K562 (cell line): ENCODE results near the gene ADM. TPM values are rescaled to one million over a fixed set of nuclear protein-coding genes. Genes with fewer than 3 reads are reported as not detected.

Source experiments
- EZH2 ChIP-seq: IDR thresholded peaks from 2 replicates; pipeline ENCODE4 v1.6.1; 2012; ENCODE audit warnings: low read depth, mild to moderate bottlenecking, inconsistent platforms, low read length, borderline replicate concordance
- HMGXB4 ChIP-seq: sonication (generic); formaldehyde crosslinking; IDR thresholded peaks from 2 replicates; pipeline ENCODE4 v1.8.1; 2023; ENCODE audit warnings: mild to moderate bottlenecking, missing genetic modification reagents
- MITF ChIP-seq: IDR thresholded peaks from 2 replicates; pipeline ENCODE4 v1.6.1; 2014; ENCODE audit warnings: antibody characterized with exemption
- PREB ChIP-seq: sonication (generic); formaldehyde crosslinking; IDR thresholded peaks from 2 replicates; pipeline ENCODE4 v1.8.1; 2023; ENCODE audit warnings: mild to moderate bottlenecking, missing genetic modification reagents
- SIN3B ChIP-seq: fragments of 450-650 bp; IDR thresholded peaks from 2 replicates; pipeline ENCODE4 v1.6.1; 2017; ENCODE audit warnings: low read depth, mild to moderate bottlenecking, moderate library complexity
- TRIM24 ChIP-seq, 2 experiments: fragments of 450-650 bp; IDR thresholded peaks; 2 replicates each; pipeline ENCODE4 v1.6.1; 2016
- ZC3H8 ChIP-seq: fragments of 450-650 bp; IDR thresholded peaks from 2 replicates; pipeline ENCODE4 v1.6.1; 2017
- ZNF217 ChIP-seq: sonication (generic); formaldehyde crosslinking; IDR thresholded peaks from 2 replicates; pipeline ENCODE4 v1.8.0; 2022; ENCODE audit warnings: mild to moderate bottlenecking, missing genetic modification reagents
- ZNF76 ChIP-seq: fragments of 250-450 bp; sonication (Bioruptor Pico); IDR thresholded peaks from 2 replicates; pipeline ENCODE4 v1.4.0; 2020; ENCODE audit warnings: mild to moderate bottlenecking, moderate library complexity, borderline replicate concordance
- polyA plus RNA-seq, 8 experiments: library from polyadenylated mRNA; depleted of rRNA in 4 of 8; stranded (reverse) in 5 of 8; unstranded in 3 of 8; fragments of >200 nt; fragmentation: Nextera tagmentation in 2 of 8; fragmentation: Illumina TruSeq in 1 of 8; extraction: Ambion mirVana in 2 of 8; extraction: Trizol in 1 of 8; gene quantifications; 2 replicates each; pipeline versions ENCODE4 v1.2.1 to v1.2.3, GENCODE V29; 2011 to 2014; ENCODE audit warnings: inconsistent platforms in 1 of 8, missing spikeins in 1 of 8
- total RNA-seq, 7 experiments: library from RNA; depleted of rRNA in 6 of 7; stranded (reverse); fragments of >200 nt in 6 of 7; fragmentation: Illumina TruSeq in 2 of 7; extraction: Trizol in 2 of 7; gene quantifications; 2 replicates each; pipeline versions ENCODE4 v1.2.1 to v1.2.3, GENCODE V29; 2011 to 2021; ENCODE audit warnings: low replicate concordance in 1 of 7

Gene ADM
- total and polyA plus RNA-seq, 9 of the 15 experiments (the other 6 are each of a cell fraction or from before 2014, with no cell fraction given): 0.23 to 0.49 (median 0.32) TPM; not detected in 6

- TF ChIP-seq MITF (no peak), HMGXB4 (no peak), PREB (CRISPR knock-in tag) (no peak), ZNF76 (CRISPR knock-in tag) (no peak), TRIM24 (IDR thresholded peaks at IDR 0.05) (peak in 1 of 2 experiments; percentile 63; a peak in 2 of 4 replicates), EZH2 (no peak), ZC3H8 (peak; percentile 64; the same call in 1 of the 2 replicates), SIN3B (peak; percentile 62), ZNF217 (CRISPR knock-in tag) (no peak)
These were observed 2.7 kb downstream of the ADM start (continued) for GRCh38 chr11:10307400-10308200.
